Heart right ventricle (tissue), 16 donors: ENCODE measurements around the gene PCDHB14. TPM values are rescaled to one million over a fixed set of nuclear protein-coding genes. Genes with fewer than 3 reads are reported as not detected.

ENCODE experiments used
- ATAC-seq, 8 donors: fragments of 200-7000 bp; cut with Tn5 transposase; one replicate each; pipeline ENCODE4 v1.9.1; 2020; ENCODE audit warnings: mild to moderate bottlenecking in 8 of 8, moderate library complexity in 8 of 8, moderate number of reproducible peaks in 1 of 8
- DNase-seq, 2 donors: peaks; one replicate each; pipeline ENCODE4 v3.0.0-alpha.2; 2020
- H3K27ac ChIP-seq, 10 donors: fragments of 200-600 bp; sonication (generic) in 2 of 10; one replicate each; pipeline versions ENCODE4 v1.5.0 to v1.8.0; 2020 to 2022; ENCODE audit warnings: mild to moderate bottlenecking in 3 of 10
- H3K27me3 ChIP-seq, 7 donors: fragments of 200-600 bp; one replicate each; pipeline ENCODE4 v1.8.0; 2021 to 2022; ENCODE audit warnings: mild to moderate bottlenecking in 2 of 7
- H3K36me3 ChIP-seq, 9 donors: fragments of 200-600 bp; sonication (generic) in 1 of 9; one replicate each; pipeline versions ENCODE4 v1.5.0 to v1.8.0; 2020 to 2022; ENCODE audit warnings: mild to moderate bottlenecking in 2 of 9
- H3K4me1 ChIP-seq, 9 donors: fragments of 200-600 bp; sonication (generic) in 1 of 9; one replicate each; pipeline versions ENCODE4 v1.5.0 to v1.8.0; 2020 to 2022; ENCODE audit warnings: mild to moderate bottlenecking in 4 of 9
- H3K4me3 ChIP-seq, 10 donors: fragments of 200-600 bp; sonication (generic) in 2 of 10; one replicate each; pipeline versions ENCODE4 v1.5.0 to v1.8.0; 2020 to 2022; ENCODE audit warnings: mild to moderate bottlenecking in 7 of 10, moderate library complexity in 2 of 10
- H3K9me3 ChIP-seq, 11 donors: fragments of 200-600 bp in 10 of 11; sonication (generic) in 2 of 11; one replicate each; pipeline versions ENCODE4 v1.5.0 to v1.8.0; 2013 to 2022; ENCODE audit warnings: mild to moderate bottlenecking in 2 of 11, control low read depth in 1 of 11, moderate library complexity in 1 of 11
- WGBS, 2 donors: extraction: QIAGEN DNeasy Blood & Tissue Kit; methylation state at CpG; one replicate each; pipeline ENCODE4 v1.1.7; 2013; ENCODE audit warnings: inconsistent platforms in 1 of 2; 5-methylcytosine and 5-hydroxymethylcytosine counted together
- intact Hi-C, 10 donors: fragments of 100-400 bp; cut with DNase I; formaldehyde crosslinking; loops; one replicate each; pipeline versions ENCODE4 v1.11.1 to v1.14.2; 2022
- polyA plus RNA-seq, 2 donors: library from polyadenylated mRNA; stranded (reverse); fragments of 200-250 nt; gene quantifications; one replicate each; pipeline ENCODE4 v1.2.3, GENCODE V29; 2013
- total RNA-seq, 10 donors: library from RNA; stranded (reverse); fragmentation: NEBNext Ultra II Directional in 3 of 10; extraction: Animal tissue kit (Norgen Biotek cat#: 25700) in 3 of 10; gene quantifications; one replicate each; pipeline versions ENCODE4 v1.2.1 to v1.2.4, GENCODE V29; 2021 to 2023
- TF ChIP-seq, protein P1 (sequence below), 9 donors: fragments of 200-600 bp; sonication (generic) in 2 of 9; IDR thresholded peaks; one replicate each; pipeline versions ENCODE4 v1.5.0 to v1.8.0; 2021 to 2022; ENCODE audit warnings: antibody characterized with exemption in 9 of 9, mild to moderate bottlenecking in 5 of 9, moderate library complexity in 1 of 9
- donor health status: Arrhythmogenic right ventricular cardiomyopathy.
- donor health status: ischemic (EF 13 %, LVEDD 7.1; RV severe dilation, severe dysfunction).
- donor health status: healthy with polysubstance abuse.
- donor health status: DM: no; HTN: yes; CAD: no.
- donor health status: DM: no; HTN: no; CAD: no.
- donor health status: ischemic (EF 25% LVEDD 6.9; RV normal size, moderate dysfunction).
- donor health status: ischemic (EF 25% LVEDD 5.7; RV mildly dilated, moderate dysfunction).
- donor health status: healthy.
- donor health status: DM: yes; HTN: yes; CAD: no.
- donor health status: Ischemic cardiomyopathy.
- donor health status: ischemic (EF 35%, LVEDD 5.7; RV mildly dilated, moderate dysfunction).
- donor health status: nonischemic (EF 11% LVEDD 7.7; RV severe dilation, severe dysfunction).
- donor health status: DM: yes; HTN: yes; CAD: no.
- donor health status: PGD.
- donor health status: ischemic (EF 29% LVEDD 5.4; RV normal size, mild dysfunction).
- donor health status: nonischemic (EF 23%, LVEDD 6.1; RV moderate dilation, normal function).

PCDHB14 gene
- total and polyA plus RNA-seq, 12 donors, result 1.2 to 9.0 (median 3.8) TPM

DNA sequence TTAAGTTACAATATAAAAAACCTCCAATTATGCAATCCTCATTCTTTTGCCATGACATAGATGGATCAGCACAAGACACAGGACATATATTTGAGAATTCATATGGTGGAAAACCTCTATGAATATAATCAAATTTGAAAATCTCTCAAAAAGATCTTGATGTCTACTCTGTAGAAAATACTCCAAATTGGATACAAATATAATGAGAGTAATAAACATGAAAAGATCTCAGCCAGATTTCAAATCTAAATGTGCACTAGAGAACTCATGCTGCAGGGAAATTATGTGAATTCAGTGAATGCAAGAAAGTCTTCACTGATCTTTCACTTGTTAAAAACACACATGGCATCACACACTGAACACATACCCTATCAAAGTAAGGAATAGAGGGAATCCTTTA is 35.8 kb downstream of the PCDHB14 start:
- H3K9me3 ChIP-seq, result peaks cover 5 to 100% (median 100%) of the 10 kb centered on the region in 11 donors
- DNase-seq, result no peak
- intact Hi-C loops, result loop anchor here in 1 of 10 donors (10.0 kb wide), 1 partner anchor 56 kb away; no protein-coding TSS in a partner anchor
- ATAC-seq, result no peak
- H3K36me3 ChIP-seq, result peaks cover 0 to 61% (median 3%) of the 10 kb centered on the region in 9 donors
- no peak overlapping the region for H3K4me3 ChIP-seq
- no peaks in the 10 kb centered on the region for H3K4me1 ChIP-seq
- TF ChIP-seq, protein P1, sequence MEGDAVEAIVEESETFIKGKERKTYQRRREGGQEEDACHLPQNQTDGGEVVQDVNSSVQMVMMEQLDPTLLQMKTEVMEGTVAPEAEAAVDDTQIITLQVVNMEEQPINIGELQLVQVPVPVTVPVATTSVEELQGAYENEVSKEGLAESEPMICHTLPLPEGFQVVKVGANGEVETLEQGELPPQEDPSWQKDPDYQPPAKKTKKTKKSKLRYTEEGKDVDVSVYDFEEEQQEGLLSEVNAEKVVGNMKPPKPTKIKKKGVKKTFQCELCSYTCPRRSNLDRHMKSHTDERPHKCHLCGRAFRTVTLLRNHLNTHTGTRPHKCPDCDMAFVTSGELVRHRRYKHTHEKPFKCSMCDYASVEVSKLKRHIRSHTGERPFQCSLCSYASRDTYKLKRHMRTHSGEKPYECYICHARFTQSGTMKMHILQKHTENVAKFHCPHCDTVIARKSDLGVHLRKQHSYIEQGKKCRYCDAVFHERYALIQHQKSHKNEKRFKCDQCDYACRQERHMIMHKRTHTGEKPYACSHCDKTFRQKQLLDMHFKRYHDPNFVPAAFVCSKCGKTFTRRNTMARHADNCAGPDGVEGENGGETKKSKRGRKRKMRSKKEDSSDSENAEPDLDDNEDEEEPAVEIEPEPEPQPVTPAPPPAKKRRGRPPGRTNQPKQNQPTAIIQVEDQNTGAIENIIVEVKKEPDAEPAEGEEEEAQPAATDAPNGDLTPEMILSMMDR (IDR thresholded peaks at IDR 0.05), result no peak
- H3K27ac ChIP-seq, result no peak overlapping the region
- no peaks in the 10 kb centered on the region for H3K27me3 ChIP-seq

DNA sequence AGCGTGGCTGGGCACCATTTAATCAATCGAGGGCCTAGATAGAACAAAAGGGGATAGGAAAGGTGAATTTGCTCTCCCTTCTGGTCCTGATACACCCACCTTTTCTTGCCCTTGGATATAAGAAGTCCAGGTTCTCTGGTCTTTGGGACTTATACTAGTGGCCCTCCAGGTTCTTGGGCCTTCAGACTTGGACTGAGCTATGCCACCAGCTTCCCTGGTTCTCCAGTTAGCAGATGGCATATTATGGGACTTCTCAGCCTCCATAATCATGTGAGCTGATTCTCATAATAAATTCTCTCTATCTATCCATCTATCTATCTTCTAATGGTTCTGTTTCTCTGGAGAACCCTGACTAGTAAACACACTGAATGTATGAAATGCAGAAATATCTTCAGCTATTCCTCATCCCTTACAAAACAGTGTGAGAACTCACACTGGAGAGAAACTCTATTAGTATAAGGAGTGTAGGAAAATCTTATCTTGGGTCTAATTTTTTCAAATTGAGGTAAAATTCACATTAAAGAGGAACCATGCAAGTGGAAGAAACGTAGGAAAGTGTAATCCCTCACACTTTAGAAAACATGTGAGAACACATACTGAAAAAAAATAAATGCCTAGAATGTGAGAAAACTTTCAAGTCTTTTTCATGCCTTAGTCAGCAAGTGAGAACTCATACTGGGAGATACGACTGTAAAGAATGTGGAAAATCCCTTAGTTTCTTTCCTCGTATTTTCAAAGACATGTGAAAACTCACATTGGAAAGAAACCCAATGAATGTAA is 37.5 kb downstream of the PCDHB14 start:
- Histone ChIP-seq H3K36me3 (peaks cover 0 to 64% (median 3%) of the 10 kb centered on the region in 9 donors), H3K27ac (no peak overlapping the region), H3K9me3 (peaks cover 2 to 100% (median 100%) of the 10 kb centered on the region in 11 donors), H3K4me3 (no peak overlapping the region), H3K4me1 (no peaks in the 10 kb centered on the region), H3K27me3 (no peaks in the 10 kb centered on the region)
- intact Hi-C loops, result no loop called here
- DNase-seq (no peak), ATAC-seq (no peak)
- WGBS, 2 donors, result 63 to 67% methylated on average over 5 of the region's 5 CpGs
- TF ChIP-seq, protein P1 (IDR thresholded peaks at IDR 0.05), result no peak

DNA sequence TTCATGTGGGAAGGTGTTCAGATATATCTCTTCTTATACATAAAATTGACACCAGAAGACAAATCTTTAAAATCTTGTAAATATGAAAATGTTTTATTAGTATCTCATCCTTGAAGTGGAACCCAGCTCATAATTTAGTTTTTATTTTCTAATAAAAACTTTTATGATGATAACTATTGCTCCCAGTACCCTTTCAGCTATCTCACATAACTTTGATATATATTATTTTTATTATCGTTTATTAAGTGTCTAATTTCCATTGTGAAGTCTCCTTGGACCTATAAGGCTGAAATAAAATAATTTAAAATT is 38.0 kb downstream of the PCDHB14 start:
- ATAC-seq, result no peak
- H3K9me3 ChIP-seq, result peaks cover 5 to 100% (median 100%) of the 10 kb centered on the region in 11 donors
- H3K4me1 ChIP-seq, result no peaks in the 10 kb centered on the region
- peaks cover 0 to 64% (median 0%) of the 10 kb centered on the region in 9 donors for H3K36me3 ChIP-seq
- no peak overlapping the region for H3K4me3 ChIP-seq
- H3K27ac ChIP-seq, result no peak overlapping the region
- no peaks in the 10 kb centered on the region for H3K27me3 ChIP-seq
- 32 to 74% methylated on average over 1 of the region's 1 CpG for WGBS, 2 donors
- no peak for DNase-seq
- TF ChIP-seq, protein P1 (IDR thresholded peaks at IDR 0.05), result no peak
- intact Hi-C loops, result no loop called here

DNA sequence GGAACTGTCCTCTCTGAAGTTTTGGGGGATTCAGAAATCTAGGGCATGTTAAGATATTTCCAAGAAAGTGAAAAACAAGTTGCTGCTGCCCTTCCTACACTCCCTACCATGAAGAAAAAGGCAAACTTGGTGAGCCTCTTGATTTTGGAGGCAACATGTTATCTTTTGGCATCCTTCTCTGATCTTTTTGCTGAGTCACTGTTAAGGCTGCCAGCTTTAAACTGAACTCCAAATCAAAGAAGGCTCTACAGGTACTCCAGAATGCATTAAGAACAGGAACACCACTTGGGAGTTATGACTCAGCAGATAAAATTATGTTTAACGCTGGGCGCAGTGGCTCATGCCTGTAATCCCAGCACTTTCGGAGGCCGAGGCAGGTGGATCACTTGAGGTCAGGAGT is 46.1 kb downstream of the PCDHB14 start:
- no peaks in the 10 kb centered on the region for H3K4me1 ChIP-seq
- WGBS, 2 donors, result 94 to 96% methylated on average over 4 of the region's 4 CpGs
- intact Hi-C loops, result no loop called here
- peaks cover 3 to 100% (median 93%) of the 10 kb centered on the region in 11 donors for H3K9me3 ChIP-seq
- TF ChIP-seq, protein P1 (IDR thresholded peaks at IDR 0.05), result no peak
- H3K27me3 ChIP-seq, result no peaks in the 10 kb centered on the region
- H3K36me3 ChIP-seq, result peaks cover 0 to 11% (median 0%) of the 10 kb centered on the region in 9 donors
- DNase-seq (no peak), ATAC-seq (no peak)
- no peak overlapping the region for H3K27ac ChIP-seq
- no peak overlapping the region for H3K4me3 ChIP-seq
